H9 (cell line): ENCODE results near the gene PCGF5. TPM values are rescaled to one million over a fixed set of nuclear protein-coding genes. Genes with fewer than 3 reads are reported as not detected.

Experiments used
- DNase-seq: peaks from one replicate; pipeline ENCODE4 v3.0.0-alpha.2; 2017
- H2AFZ ChIP-seq: one replicate; pipeline ENCODE4 v1.6.1; 2013; ENCODE audit warnings: mild to moderate bottlenecking, low read length, control low read depth, moderate library complexity
- H2AK5ac ChIP-seq: 2 replicates; pipeline ENCODE4 v1.6.1; 2013; ENCODE audit warnings: low read length, control low read depth, mixed read lengths; ENCODE audit not compliant: insufficient read length
- H2BK120ac ChIP-seq: one replicate; pipeline ENCODE4 v1.6.1; 2013; ENCODE audit warnings: low read depth, mild to moderate bottlenecking, low read length, control low read depth, inconsistent platforms; ENCODE audit not compliant: poor library complexity, severe bottlenecking
- H2BK12ac ChIP-seq: 2 replicates; pipeline ENCODE4 v1.6.1; 2013; ENCODE audit warnings: low read length, control low read depth, mixed read lengths, low read depth; ENCODE audit not compliant: insufficient read length
- H2BK15ac ChIP-seq: 2 replicates; pipeline ENCODE4 v1.6.1; 2013; ENCODE audit warnings: low read depth, low read length, control low read depth
- H2BK20ac ChIP-seq: one replicate; pipeline ENCODE4 v1.6.1; 2013; ENCODE audit warnings: low read depth, mild to moderate bottlenecking, low read length, control low read depth, inconsistent platforms; ENCODE audit not compliant: poor library complexity, severe bottlenecking
- H2BK5ac ChIP-seq: 2 replicates; pipeline ENCODE4 v1.6.1; 2013; ENCODE audit warnings: low read length, control low read depth, mixed read lengths; ENCODE audit not compliant: insufficient read length
- H3K14ac ChIP-seq: 2 replicates; pipeline ENCODE4 v1.6.1; 2013; ENCODE audit warnings: low read length, control low read depth; ENCODE audit not compliant: insufficient read depth
- H3K18ac ChIP-seq: 2 replicates; pipeline ENCODE4 v1.6.1; 2013; ENCODE audit warnings: low read depth, mild to moderate bottlenecking, mixed read lengths, low read length, control low read depth; ENCODE audit not compliant: insufficient read length
- H3K23ac ChIP-seq: 2 replicates; pipeline ENCODE4 v1.6.1; 2013; ENCODE audit warnings: low read length, control low read depth, mixed read lengths, low read depth; ENCODE audit not compliant: insufficient read length
- H3K23me2 ChIP-seq: 2 replicates; pipeline ENCODE4 v1.6.1; 2013; ENCODE audit warnings: low read depth, mild to moderate bottlenecking, mixed read lengths, low read length, control low read depth; ENCODE audit not compliant: insufficient read length, poor library complexity, severe bottlenecking
- H3K27ac ChIP-seq: 2 replicates; pipeline ENCODE4 v1.5.1; 2013; ENCODE audit warnings: low read length, control low read depth, mixed read lengths, low read depth; ENCODE audit not compliant: insufficient read length
- H3K27me3 ChIP-seq: 2 replicates; pipeline ENCODE4 v1.6.1; 2013; ENCODE audit warnings: low read length, control low read depth, inconsistent platforms; ENCODE audit not compliant: insufficient read depth
- H3K4ac ChIP-seq: 2 replicates; pipeline ENCODE4 v1.6.1; 2013; ENCODE audit warnings: low read depth, mild to moderate bottlenecking, control low read depth, inconsistent platforms, low read length, moderate library complexity
- H3K4me1 ChIP-seq: 2 replicates; pipeline ENCODE4 v1.6.1; 2013; ENCODE audit warnings: low read length, control low read depth, inconsistent platforms; ENCODE audit not compliant: insufficient read depth
- H3K4me2 ChIP-seq: 2 replicates; pipeline ENCODE4 v1.6.1; 2013; ENCODE audit warnings: low read length, control low read depth, mixed read lengths; ENCODE audit not compliant: insufficient read length, insufficient read depth
- H3K56ac ChIP-seq: 2 replicates; pipeline ENCODE4 v1.6.1; 2013; ENCODE audit warnings: low read depth, mild to moderate bottlenecking, mixed read lengths, low read length, control low read depth; ENCODE audit not compliant: insufficient read length
- H3K79me1 ChIP-seq: 2 replicates; pipeline ENCODE4 v1.6.1; 2013; ENCODE audit warnings: low read depth, mild to moderate bottlenecking, moderate library complexity, low read length, control low read depth, inconsistent platforms; ENCODE audit not compliant: insufficient read depth, poor library complexity, severe bottlenecking
- H3K79me2 ChIP-seq: 2 replicates; pipeline ENCODE4 v1.6.1; 2013; ENCODE audit warnings: low read length, control low read depth, inconsistent platforms; ENCODE audit not compliant: insufficient read depth
- H3K9ac ChIP-seq: 2 replicates; pipeline ENCODE4 v1.6.1; 2013; ENCODE audit warnings: low read length, control low read depth, mixed read lengths; ENCODE audit not compliant: insufficient read length; ENCODE audit errors: extremely low read depth
- H3K9me3 ChIP-seq: one replicate; pipeline ENCODE4 v1.6.1; 2013; ENCODE audit warnings: low read depth, low read length, inconsistent platforms; ENCODE audit not compliant: control insufficient read depth
- H3T11ph ChIP-seq: one replicate; pipeline ENCODE4 v1.6.1; 2013; ENCODE audit warnings: mild to moderate bottlenecking, low read length, control low read depth, inconsistent platforms
- H4K20me1 ChIP-seq: one replicate; pipeline ENCODE4 v1.6.1; 2013; ENCODE audit not compliant: control insufficient read depth, insufficient read length, insufficient read depth
- H4K5ac ChIP-seq: 2 replicates; pipeline ENCODE4 v1.6.1; 2013; ENCODE audit warnings: low read depth, mild to moderate bottlenecking, mixed read lengths, low read length, control low read depth; ENCODE audit not compliant: insufficient read length
- H4K8ac ChIP-seq: replicated peaks from 2 replicates; pipeline ENCODE4 v1.6.1; 2013; ENCODE audit warnings: low read length, control low read depth, mixed read lengths, low read depth; ENCODE audit not compliant: insufficient read length
- H4K91ac ChIP-seq: 2 replicates; pipeline ENCODE4 v1.6.1; 2013; ENCODE audit warnings: low read depth, mild to moderate bottlenecking, moderate library complexity, mixed read lengths, low read length, control low read depth; ENCODE audit not compliant: insufficient read length
- H3K27ac Mint-ChIP-seq, 3 experiments: 2 replicates in 2 of 3; 3 replicates in 1 of 3; pipeline ENCODE4 v1.8.0; 2020 to 2021; ENCODE audit warnings: mixed read lengths in 3 of 3, mild to moderate bottlenecking in 1 of 3, moderate library complexity in 1 of 3
- H3K27me3 Mint-ChIP-seq: 2 replicates; pipeline ENCODE4 v1.8.0; 2021; ENCODE audit warnings: low read depth, mild to moderate bottlenecking, moderate library complexity, mixed read lengths
- H3K36me3 Mint-ChIP-seq, 3 experiments: 2 replicates in 2 of 3; 3 replicates in 1 of 3; pipeline ENCODE4 v1.8.0; 2020 to 2021; ENCODE audit warnings: low read depth in 3 of 3, mixed read lengths in 3 of 3; ENCODE audit not compliant: insufficient read depth in 1 of 3
- H3K4me1 Mint-ChIP-seq, 2 experiments: 2 replicates each; pipeline ENCODE4 v1.8.0; 2020; ENCODE audit warnings: mixed read lengths in 2 of 2
- H3K4me3 Mint-ChIP-seq, 2 experiments: 2 replicates in 1 of 2; 3 replicates in 1 of 2; pipeline ENCODE4 v1.8.0; 2020 to 2021; ENCODE audit warnings: mild to moderate bottlenecking in 2 of 2, mixed read lengths in 2 of 2, moderate library complexity in 1 of 2
- H3K9me3 Mint-ChIP-seq, 2 experiments: 2 replicates in 1 of 2; 3 replicates in 1 of 2; pipeline ENCODE4 v1.8.0; 2020; ENCODE audit warnings: mild to moderate bottlenecking in 2 of 2, mixed read lengths in 2 of 2, moderate library complexity in 1 of 2
- whole genome bisulfite sequencing: extraction: QIAGEN DNeasy Blood & Tissue Kit; methylation state at CpG from one replicate; pipeline ENCODE4 v1.1.7; 2013; ENCODE audit warnings: missing lambda C conversion rate, low lambda C conversion rate, mixed read lengths; ENCODE audit not compliant: insufficient read length; ENCODE audit errors: extremely low coverage; 5-methylcytosine and 5-hydroxymethylcytosine counted together
- total RNA-seq: library from RNA; stranded (reverse); gene quantifications from 2 replicates; pipeline ENCODE4 v1.2.1, GENCODE V29; 2021
- TF ChIP-seq, protein P1 (sequence below): fragments of 200-600 bp; sonication (generic); conservative IDR thresholded peaks from 3 replicates; pipeline ENCODE4 v1.8.0; 2021; ENCODE audit warnings: antibody characterized with exemption, mild to moderate bottlenecking

The PCGF5 gene
- total RNA-seq, 1 experiment from 2014 or later, result 6.9 TPM

GRCh38 chr10:91249700-91250099 lies 29.2 kb downstream of the PCGF5 start:
- Histone ChIP-seq H3K18ac (no peak overlapping the region), H2BK15ac (no peak overlapping the region), H3K27ac (no peak overlapping the region), H3K4me2 (no peak overlapping the region), H4K5ac (no peak overlapping the region), H3T11ph (no peak overlapping the region), H3K27me3 (no peaks in the 10 kb centered on the region), H4K20me1 (no peaks in the 10 kb centered on the region), H3K23me2 (no peaks in the 10 kb centered on the region), H2AFZ (no peak overlapping the region), H3K56ac (no peak overlapping the region), H3K23ac (no peak overlapping the region), H3K9me3 (no peaks in the 10 kb centered on the region), H2BK20ac (no peak overlapping the region), H4K8ac (no peak overlapping the region), H3K4me1 (no peaks in the 10 kb centered on the region), H2BK12ac (no peak overlapping the region), H2AK5ac (no peak overlapping the region), H3K9ac (no peak overlapping the region), H3K14ac (no peak overlapping the region), H2BK120ac (no peak overlapping the region), H2BK5ac (no peak overlapping the region), H3K79me2 (no peaks in the 10 kb centered on the region), H3K4ac (no peak overlapping the region), H4K91ac (no peak overlapping the region), H3K79me1 (no peaks in the 10 kb centered on the region)
- no peaks in the 10 kb centered on the region for H3K9me3 Mint-ChIP-seq
- no peaks in the 10 kb centered on the region for H3K36me3 Mint-ChIP-seq
- H3K27ac Mint-ChIP-seq, result no peak overlapping the region
- no peak for DNase-seq
- WGBS, result no CpG with 5 or more reads among the region's 3 CpGs
- TF ChIP-seq, protein P1, sequence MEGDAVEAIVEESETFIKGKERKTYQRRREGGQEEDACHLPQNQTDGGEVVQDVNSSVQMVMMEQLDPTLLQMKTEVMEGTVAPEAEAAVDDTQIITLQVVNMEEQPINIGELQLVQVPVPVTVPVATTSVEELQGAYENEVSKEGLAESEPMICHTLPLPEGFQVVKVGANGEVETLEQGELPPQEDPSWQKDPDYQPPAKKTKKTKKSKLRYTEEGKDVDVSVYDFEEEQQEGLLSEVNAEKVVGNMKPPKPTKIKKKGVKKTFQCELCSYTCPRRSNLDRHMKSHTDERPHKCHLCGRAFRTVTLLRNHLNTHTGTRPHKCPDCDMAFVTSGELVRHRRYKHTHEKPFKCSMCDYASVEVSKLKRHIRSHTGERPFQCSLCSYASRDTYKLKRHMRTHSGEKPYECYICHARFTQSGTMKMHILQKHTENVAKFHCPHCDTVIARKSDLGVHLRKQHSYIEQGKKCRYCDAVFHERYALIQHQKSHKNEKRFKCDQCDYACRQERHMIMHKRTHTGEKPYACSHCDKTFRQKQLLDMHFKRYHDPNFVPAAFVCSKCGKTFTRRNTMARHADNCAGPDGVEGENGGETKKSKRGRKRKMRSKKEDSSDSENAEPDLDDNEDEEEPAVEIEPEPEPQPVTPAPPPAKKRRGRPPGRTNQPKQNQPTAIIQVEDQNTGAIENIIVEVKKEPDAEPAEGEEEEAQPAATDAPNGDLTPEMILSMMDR, result no peak
- peaks cover 1% of the 10 kb centered on the region; the same call in 1 of the 2 replicates for H3K27me3 Mint-ChIP-seq
- H3K4me3 Mint-ChIP-seq, result no peak overlapping the region
- no peaks in the 10 kb centered on the region for H3K4me1 Mint-ChIP-seq
